Activated T-cell treated with anti-CD3 and anti-CD28 coated beads, Interleukin-2, amount 50 U/mL, for 48 hours (primary cell): ENCODE data around the gene NFKBIB.
"Not testable (repeated sequence)": the region's sequence is repeated elsewhere in the genome, so short reads cannot be mapped to it uniquely, and the experiment has no call there.

Source experiments
- DNase-seq, 2 experiments: peaks; one replicate each; pipeline ENCODE4 v3.0.0-alpha.2; 2020

NFKBIB gene, protein sequence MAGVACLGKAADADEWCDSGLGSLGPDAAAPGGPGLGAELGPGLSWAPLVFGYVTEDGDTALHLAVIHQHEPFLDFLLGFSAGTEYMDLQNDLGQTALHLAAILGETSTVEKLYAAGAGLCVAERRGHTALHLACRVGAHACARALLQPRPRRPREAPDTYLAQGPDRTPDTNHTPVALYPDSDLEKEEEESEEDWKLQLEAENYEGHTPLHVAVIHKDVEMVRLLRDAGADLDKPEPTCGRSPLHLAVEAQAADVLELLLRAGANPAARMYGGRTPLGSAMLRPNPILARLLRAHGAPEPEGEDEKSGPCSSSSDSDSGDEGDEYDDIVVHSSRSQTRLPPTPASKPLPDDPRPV

GRCh38 chr19:38899447-38900201 is at the start of gene NFKBIB, which contains the start of gene SIRT2:
NFKBIB (plus strand) TSS chr19:38899969; CDS start chr19:38900033, 64 bp downstream.
SIRT2 (minus strand) TSS chr19:38899618; CDS start chr19:38899521, 97 bp downstream.
- DNase-seq = peak; percentile 99

- peak in 1 of 2 experiments; percentile 99 for DNase-seq
These were observed 49.3 kb upstream of the NFKBIB start for GRCh38 chr19:38850436-38850975.

- DNase-seq = peak in 1 of 2 experiments; percentile 72
These were observed 48.7 kb upstream of the NFKBIB start for GRCh38 chr19:38850976-38851621.

DNA sequence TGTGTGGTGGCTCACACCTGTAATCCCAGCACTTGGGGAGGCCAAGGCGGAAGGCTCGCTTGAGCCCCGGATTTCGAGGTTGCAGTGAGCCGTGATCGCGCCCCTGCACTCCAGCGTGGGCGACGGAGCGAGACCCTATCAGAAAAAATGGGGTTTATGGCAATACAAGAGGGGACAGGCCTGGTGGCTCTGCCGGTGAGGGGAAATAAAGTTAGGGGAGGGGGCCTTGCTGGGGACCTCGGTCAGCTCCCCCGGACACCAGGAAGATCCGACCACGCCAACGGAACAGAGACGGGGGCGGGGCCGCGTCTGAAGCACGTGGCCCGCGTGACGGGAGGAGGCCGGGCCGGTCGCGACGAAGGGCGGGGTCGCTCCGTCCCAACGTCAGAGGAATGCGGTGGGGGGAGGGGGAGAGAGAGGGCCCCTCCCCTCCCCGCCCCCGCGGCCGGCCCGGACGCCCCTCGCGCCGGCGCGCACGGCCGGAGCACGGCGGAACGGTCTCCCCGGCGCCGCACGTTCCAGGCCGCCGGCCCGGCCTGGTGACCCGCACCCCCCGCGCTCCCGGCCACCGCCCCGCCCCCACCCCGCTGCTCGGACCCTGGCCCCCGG is 48.0 kb upstream of the NFKBIB start:
- peak; percentile 91 to 93 for DNase-seq

DNA sequence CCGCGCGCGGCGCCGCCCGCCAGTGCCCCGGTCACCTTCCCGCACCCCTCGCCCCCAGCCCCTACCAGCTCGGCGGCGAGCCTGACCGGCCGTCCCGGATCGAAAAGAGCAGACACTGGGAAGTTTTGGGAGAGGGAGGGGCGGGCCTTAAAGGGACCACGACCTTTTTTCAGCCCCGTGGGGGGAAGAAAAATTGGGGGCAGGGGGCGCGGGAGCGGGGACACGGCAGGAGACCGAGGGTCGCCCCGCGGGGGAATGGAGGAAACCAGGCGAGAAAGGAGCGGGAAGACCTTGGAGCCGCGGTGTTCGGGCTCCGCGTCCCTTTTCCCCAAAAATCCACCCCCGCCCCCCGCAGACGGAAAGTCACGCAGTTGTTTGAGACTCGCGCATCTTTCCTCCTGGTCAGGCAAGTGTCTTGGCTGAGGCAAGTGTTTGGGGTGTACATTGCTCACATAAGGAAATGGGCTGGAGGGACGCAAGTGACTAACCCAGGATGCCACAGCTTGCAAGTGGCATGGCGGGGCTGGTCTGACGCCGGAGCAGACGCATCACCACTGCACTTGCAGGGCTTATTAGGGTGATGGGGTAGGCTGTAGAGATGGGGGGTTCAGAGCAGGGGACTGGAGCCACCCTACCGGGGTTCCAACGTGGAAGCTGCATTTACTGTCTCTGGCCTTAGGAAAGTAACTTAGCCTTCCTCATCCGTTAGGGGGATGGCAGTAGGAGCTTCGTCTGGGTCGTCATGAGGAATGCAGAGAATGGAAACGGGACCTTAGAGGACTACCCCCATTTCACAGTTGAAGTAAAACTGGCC is 47.3 kb upstream of the NFKBIB start:
- peak; percentile 78 to 80 for DNase-seq

GRCh38 chr19:38853214-38853613 is 46.6 kb upstream of the NFKBIB start:
- DNase-seq = no peak

DNA sequence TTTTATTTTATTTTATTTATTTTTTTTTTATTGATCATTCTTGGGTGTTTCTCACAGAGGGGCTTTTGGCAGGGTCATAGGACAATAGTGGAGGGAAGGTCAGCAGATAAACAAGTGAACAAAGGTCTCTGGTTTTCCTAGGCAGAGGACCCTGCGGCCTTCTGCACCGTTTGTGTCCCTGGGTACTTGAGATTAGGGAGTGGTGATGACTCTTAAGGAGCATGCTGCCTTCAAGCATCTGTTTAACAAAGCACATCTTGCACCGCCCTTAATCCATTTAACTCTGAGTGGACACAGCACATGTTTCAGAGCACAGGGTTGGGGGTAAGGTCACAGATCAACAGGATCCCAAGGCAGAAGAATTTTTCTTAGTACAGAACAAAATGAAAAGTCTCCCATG is 44.8 kb upstream of the NFKBIB start:
- not testable (repeated sequence) for DNase-seq

- DNase-seq = not testable (repeated sequence)
These were observed 44.0 kb upstream of the NFKBIB start for GRCh38 chr19:38855751-38856150.

DNA sequence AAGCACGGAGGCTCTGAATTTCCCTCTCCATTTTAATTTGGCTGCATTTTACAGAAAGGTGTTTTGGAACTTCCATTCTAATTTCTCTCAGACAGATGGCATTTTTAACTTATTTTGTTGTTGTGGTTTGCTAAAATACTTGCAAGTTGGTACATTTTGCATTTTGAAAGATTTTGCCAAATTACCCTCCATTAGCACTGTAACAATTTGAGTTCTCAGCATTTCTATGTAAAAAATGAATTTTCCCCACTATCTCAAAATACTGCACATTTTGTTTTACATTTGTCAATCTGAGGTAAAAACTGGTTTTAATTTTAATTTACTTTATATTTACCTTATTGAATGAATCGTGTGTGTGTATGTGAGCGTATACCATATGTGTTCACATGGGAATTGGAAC is 43.0 kb upstream of the NFKBIB start:
- no peak for DNase-seq

DNA sequence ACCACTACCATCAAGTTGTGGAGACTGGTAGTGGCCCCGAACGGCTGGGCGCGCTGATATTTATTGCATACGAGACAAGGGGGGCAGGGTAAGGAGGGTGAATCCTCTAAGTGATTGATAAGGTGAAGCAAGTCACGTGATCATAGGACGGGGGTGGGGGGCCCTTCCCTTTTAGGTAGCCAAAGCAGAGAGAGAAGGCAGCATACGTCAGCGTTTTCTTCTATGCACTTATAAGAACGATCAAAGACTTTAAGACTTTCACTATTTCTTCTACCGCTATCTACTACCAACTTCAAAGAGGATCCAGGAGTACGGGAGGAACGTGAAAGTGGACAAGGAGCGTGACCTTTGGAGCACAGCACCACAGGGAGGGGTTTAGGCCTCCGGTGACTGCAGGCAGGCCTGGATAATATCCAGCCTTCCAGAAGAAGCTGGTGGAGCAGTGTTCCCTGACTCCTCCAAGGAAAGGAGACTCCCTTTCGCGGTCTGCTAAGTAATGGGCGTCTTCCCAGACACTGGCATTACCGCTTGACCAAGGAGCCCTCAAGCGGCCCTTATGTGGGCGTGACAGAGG is 40.1 kb upstream of the NFKBIB start:
- not testable (repeated sequence) for DNase-seq

DNA sequence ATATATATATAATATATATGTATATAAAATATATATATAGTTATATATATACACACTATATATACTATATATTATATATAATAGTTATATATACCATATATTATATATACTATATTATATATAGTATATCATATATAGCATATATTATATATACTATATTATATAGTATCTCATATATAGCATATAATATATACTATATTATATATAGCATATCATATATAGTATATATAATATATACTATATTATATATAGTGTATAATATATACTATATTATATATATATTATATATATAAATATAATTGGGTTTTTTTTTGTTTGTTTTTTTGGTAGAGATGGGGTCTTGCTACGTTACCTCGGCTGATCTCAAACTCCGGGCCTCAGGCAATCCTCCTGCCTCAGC is 38.4 kb upstream of the NFKBIB start:
- DNase-seq = no peak

DNA sequence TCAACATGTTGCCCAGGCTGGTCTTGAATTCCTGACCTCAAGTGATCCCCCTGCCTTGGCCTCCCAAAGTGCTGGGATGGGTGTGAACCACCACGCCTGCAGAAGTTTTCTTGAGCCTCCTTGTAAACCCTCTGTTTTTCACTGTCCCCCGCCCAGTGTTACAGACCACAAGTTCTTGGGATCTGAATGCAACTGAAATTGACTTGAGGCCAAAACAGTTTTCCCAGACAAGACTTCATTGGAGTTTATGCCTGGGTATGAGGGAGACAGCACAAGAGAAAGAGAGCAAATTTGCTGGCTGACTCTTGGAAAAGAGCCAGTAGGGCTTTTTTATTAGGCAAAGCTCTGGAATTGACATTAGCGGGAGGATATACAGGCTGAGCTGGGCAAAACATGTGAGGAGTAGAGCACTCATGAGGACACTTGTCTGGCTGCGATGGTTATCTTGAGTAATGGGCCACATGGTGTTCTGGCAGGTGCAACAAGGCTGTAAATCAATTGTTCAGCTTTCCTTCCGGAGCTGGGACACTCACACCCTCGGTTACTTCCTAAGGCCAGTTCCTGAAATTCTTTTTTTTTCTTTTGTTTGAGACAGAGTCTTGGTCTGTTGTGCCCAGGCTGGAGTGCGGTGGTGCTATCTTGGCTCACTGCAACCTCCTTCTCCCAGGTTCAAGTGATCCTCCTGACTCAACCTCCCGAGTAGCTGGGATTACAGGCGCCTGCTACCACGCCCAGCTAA is 37.3 kb upstream of the NFKBIB start:
- DNase-seq = no peak

DNA sequence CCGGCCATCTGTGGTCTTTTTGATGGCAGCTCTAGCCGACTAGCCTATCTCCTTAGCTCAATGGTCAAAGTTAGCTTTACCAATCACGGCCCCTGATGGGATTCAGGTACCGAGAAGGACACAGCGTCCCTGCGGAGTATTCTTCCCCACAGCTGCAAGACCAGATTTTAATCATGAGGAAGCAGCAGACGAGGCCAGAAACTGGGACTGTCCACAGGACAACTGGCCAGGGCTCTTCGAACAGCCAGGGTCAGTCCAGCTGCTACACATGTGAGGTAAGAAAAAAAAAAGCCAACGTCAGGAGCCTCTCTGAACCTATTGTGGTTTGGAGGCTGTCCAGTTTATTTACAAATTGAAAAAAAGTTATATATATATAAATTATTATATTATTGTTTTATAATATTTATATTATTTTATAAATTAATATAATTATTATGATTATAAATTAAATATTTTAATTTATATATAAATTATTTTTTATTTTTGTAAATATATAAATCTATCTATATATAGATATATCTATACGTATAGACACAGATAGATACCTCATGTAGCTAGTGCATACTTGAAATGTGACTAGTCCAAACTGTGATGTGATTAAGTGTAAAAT is 32.5 kb upstream of the NFKBIB start:
- DNase-seq = no peak

- no peak for DNase-seq
These were observed 31.2 kb upstream of the NFKBIB start for GRCh38 chr19:38868551-38868950.

GRCh38 chr19:38869160-38869835 is 30.5 kb upstream of the NFKBIB start:
- DNase-seq = peak; percentile 52 to 67

DNA sequence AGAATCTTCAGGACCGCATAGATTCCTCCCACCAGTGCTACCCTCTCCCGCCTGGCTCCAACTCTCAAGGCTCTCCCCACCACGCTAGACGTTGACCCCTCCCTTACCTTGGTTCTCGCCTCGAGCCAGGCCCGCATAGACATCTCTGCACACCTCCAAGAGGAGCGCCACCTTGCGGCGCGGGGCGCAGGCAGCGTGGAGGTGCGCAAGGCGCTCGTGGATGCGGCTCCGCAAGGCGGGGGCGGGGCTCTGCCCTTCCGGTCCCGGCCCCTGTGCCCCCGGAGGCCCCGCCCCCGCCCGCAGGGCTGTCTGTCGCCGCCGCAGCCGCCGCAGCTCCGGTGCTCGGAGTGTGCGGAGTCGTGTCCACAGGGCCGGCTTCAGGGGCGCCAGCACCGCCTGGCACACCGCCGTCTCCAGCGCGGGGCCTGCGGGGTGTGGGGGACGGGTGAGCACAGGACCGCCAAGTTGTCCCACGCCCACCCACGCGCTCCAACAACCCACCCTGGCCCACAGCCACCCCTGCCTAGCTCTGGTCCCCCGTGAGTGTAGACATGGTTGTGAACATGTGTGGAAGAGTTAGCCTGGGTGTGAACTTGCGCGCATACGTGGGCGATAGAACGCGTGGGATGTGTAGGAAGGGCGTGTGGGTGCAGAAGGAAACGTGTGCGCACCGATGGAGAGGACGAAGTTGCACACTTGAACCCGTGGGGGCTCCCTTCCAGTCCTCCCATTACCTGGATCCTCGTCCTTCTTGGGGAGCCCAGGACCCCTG is 29.7 kb upstream of the NFKBIB start:
- peak; percentile 95 to 96 for DNase-seq

GRCh38 chr19:38870612-38871011 is 29.2 kb upstream of the NFKBIB start:
- DNase-seq = no peak

GRCh38 chr19:38873400-38873799 is 26.4 kb upstream of the NFKBIB start:
- DNase-seq = not testable (repeated sequence)
